HepG2 (cell line): Measurements from ENCODE around the gene PLA2R1. TPM values are rescaled to one million over a fixed set of nuclear protein-coding genes. Genes with fewer than 3 reads are reported as not detected.

Experiments used
- ATAC-seq: fragments of 200-7000 bp; cut with Tn5 transposase; 3 replicates; pipeline ENCODE4 v1.9.1; 2020; ENCODE audit warnings: mild to moderate bottlenecking, moderate library complexity
- BruUV-seq: library from RNA; stranded (reverse); fragments of 400-500 nt; replicated peaks from 2 replicates; lab custom pipeline; 2021; lab: Mats Ljungman, UMichigan
- CTCF ChIA-PET: fragments of 300-600 bp; formaldehyde crosslinking; extraction: SDS; loops from one replicate; lab custom pipeline; 2021; ENCODE audit warnings: low total read pairs, inconsistent platforms, low intra/inter-chr PET ratio; lab: Yijun Ruan, JAX
- POLR2A ChIA-PET: fragments of 350-600 bp; sonication (Branson Sonifier 250); formaldehyde crosslinking; loops from one replicate; lab custom pipeline; 2020; ENCODE audit warnings: antibody characterized with exemption, inconsistent platforms; lab: Yijun Ruan, JAX
- DNase-seq: peaks from one replicate; pipeline ENCODE4 v3.0.0-alpha.2; 2015; ENCODE audit warnings: low spot score
- FAIRE-seq: peaks from 3 replicates; lab custom pipeline; 2011; peaks lifted over from hg19 to GRCh38; lab: Jason Lieb, UNC
- H2AFZ ChIP-seq: one replicate; pipeline ENCODE4 v1.6.1; 2011; ENCODE audit warnings: low read length, inconsistent platforms
- H3K27ac ChIP-seq: fragments of 300-600 bp; 3 replicates; pipeline ENCODE4 v1.8.0; 2011; ENCODE audit warnings: mixed run types, mild to moderate bottlenecking, mixed read lengths, low read length, inconsistent platforms; ENCODE audit not compliant: insufficient read depth; ENCODE audit errors: extremely low read length
- H3K27me3 ChIP-seq, 2 experiments: fragments of 200-600 bp in 1 of 2; 2 replicates in 1 of 2; 3 replicates in 1 of 2; pipeline versions ENCODE4 v1.6.0 to v1.8.0; 2011; ENCODE audit warnings: low read length in 2 of 2, mild to moderate bottlenecking in 2 of 2, moderate library complexity in 2 of 2, inconsistent platforms in 1 of 2; ENCODE audit not compliant: insufficient read depth in 2 of 2, control insufficient read depth in 1 of 2
- H3K36me3 ChIP-seq, 2 experiments: fragments of 200-600 bp in 1 of 2; replicated peaks in 1 of 2; 2 replicates in 1 of 2; 3 replicates in 1 of 2; pipeline versions ENCODE4 v1.5.1 to v1.8.0; 2011; ENCODE audit warnings: low read length in 2 of 2, inconsistent platforms in 1 of 2; ENCODE audit not compliant: insufficient read depth in 2 of 2, control insufficient read depth in 1 of 2
- H3K4me1 ChIP-seq: 2 replicates; pipeline ENCODE4 v1.5.1; 2012; ENCODE audit warnings: low read length, inconsistent platforms; ENCODE audit not compliant: insufficient read depth
- H3K4me2 ChIP-seq: 2 replicates; pipeline ENCODE4 v1.6.0; 2011; ENCODE audit warnings: low read depth, low read length, inconsistent platforms
- H3K4me3 ChIP-seq, 3 experiments: fragments of 200-600 bp in 1 of 3; sonication (generic), shearing (Covaris generic) in 1 of 3; replicated peaks in 1 of 3; 2 replicates each; pipeline ENCODE4 v1.5.1; 2011 to 2016; ENCODE audit warnings: low read length in 3 of 3, inconsistent platforms in 2 of 3, low read depth in 2 of 3, mild to moderate bottlenecking in 2 of 3, control low read depth in 1 of 3, mixed read lengths in 1 of 3; ENCODE audit not compliant: insufficient read depth in 1 of 3
- H3K79me2 ChIP-seq: one replicate; pipeline ENCODE4 v1.6.1; 2011; ENCODE audit warnings: low read length, inconsistent platforms; ENCODE audit not compliant: insufficient read depth
- H3K9ac ChIP-seq: 2 replicates; pipeline ENCODE4 v1.6.0; 2011; ENCODE audit warnings: mild to moderate bottlenecking, low read depth, low read length, inconsistent platforms; ENCODE audit not compliant: insufficient read depth
- H3K9me3 ChIP-seq: 2 replicates; pipeline ENCODE4 v1.5.1; 2012; ENCODE audit warnings: mild to moderate bottlenecking, low read length
- H4K20me1 ChIP-seq: 2 replicates; pipeline ENCODE4 v1.6.0; 2011; ENCODE audit warnings: inconsistent platforms, mild to moderate bottlenecking, low read length, moderate library complexity; ENCODE audit not compliant: insufficient read depth
- AHR ChIP-seq: IDR thresholded peaks from 2 replicates; pipeline ENCODE4 v1.6.1; 2018; ENCODE audit warnings: missing genetic modification reagents, missing compliant biosample characterization
- BRD4 ChIP-seq: sonication (generic); formaldehyde crosslinking; IDR thresholded peaks from 2 replicates; pipeline ENCODE4 v1.4.0; 2020; ENCODE audit warnings: missing genetic modification reagents
- FLYWCH1 ChIP-seq: sonication (generic); formaldehyde crosslinking; IDR thresholded peaks from 2 replicates; pipeline ENCODE4 v1.8.1; 2023; ENCODE audit warnings: mild to moderate bottlenecking, missing genetic modification reagents
- KAT8 ChIP-seq: IDR thresholded peaks from 2 replicates; pipeline ENCODE4 v1.6.1; 2016; ENCODE audit warnings: missing genetic modification reagents, missing compliant biosample characterization
- NBN ChIP-seq: fragments of 450-650 bp; conservative IDR thresholded peaks from 2 replicates; pipeline ENCODE4 v1.6.1; 2017
- NR1H2 ChIP-seq: sonication (generic); formaldehyde crosslinking; IDR thresholded peaks from 2 replicates; pipeline ENCODE4 v1.8.1; 2022; ENCODE audit warnings: low read depth, missing genetic modification reagents, borderline replicate concordance
- REST ChIP-seq, 2 experiments: IDR thresholded peaks; 2 replicates each; pipeline ENCODE4 v1.6.1; 2011 to 2012; ENCODE audit warnings: low read length in 2 of 2, borderline replicate concordance in 1 of 2, low read depth in 1 of 2, mild to moderate bottlenecking in 1 of 2, moderate library complexity in 1 of 2
- RFX3 ChIP-seq: IDR thresholded peaks from 2 replicates; pipeline ENCODE4 v1.6.1; 2016; ENCODE audit warnings: missing biosample characterization, missing genetic modification reagents
- TFDP2 ChIP-seq: sonication (generic); formaldehyde crosslinking; IDR thresholded peaks from 2 replicates; pipeline ENCODE4 v1.4.0; 2020; ENCODE audit warnings: missing genetic modification reagents
- YEATS2 ChIP-seq: sonication (generic); formaldehyde crosslinking; IDR thresholded peaks from 2 replicates; pipeline ENCODE4 v1.4.0; 2020; ENCODE audit warnings: missing genetic modification reagents, borderline replicate concordance
- ZFP37 ChIP-seq: sonication (generic); formaldehyde crosslinking; IDR thresholded peaks from 2 replicates; pipeline ENCODE4 v1.4.0; 2020; ENCODE audit warnings: missing genetic modification reagents, borderline replicate concordance
- ZKSCAN8 ChIP-seq: IDR thresholded peaks from 2 replicates; pipeline ENCODE4 v1.6.1; 2016; ENCODE audit warnings: borderline replicate concordance, missing genetic modification reagents, missing compliant biosample characterization
- ZNF446 ChIP-seq: sonication (generic); formaldehyde crosslinking; IDR thresholded peaks from 2 replicates; pipeline ENCODE4 v1.5.0; 2020; ENCODE audit warnings: mild to moderate bottlenecking, missing genetic modification reagents
- ZNF749 ChIP-seq: sonication (generic); formaldehyde crosslinking; IDR thresholded peaks from 2 replicates; pipeline ENCODE4 v1.8.0; 2022; ENCODE audit warnings: mild to moderate bottlenecking, missing genetic modification reagents, moderate library complexity, borderline replicate concordance
- ZNF790 ChIP-seq: sonication (generic); formaldehyde crosslinking; IDR thresholded peaks from 2 replicates; pipeline ENCODE4 v1.8.0; 2022; ENCODE audit warnings: missing genetic modification reagents, mild to moderate bottlenecking, borderline replicate concordance
- WGBS: methylation state at CpG from one replicate; pipeline ENCODE4 v1.1.6; 2017; ENCODE audit warnings: low lambda C conversion rate; 5-methylcytosine and 5-hydroxymethylcytosine counted together
- in situ Hi-C: cut with HindIII; loops from 2 replicates; pipeline ENCODE4 v1.10.0; 2017; ENCODE audit warnings: low pct_unique_long_range_greater_than_20kb; ENCODE audit not compliant: extremely low pct_ligation_motif_present
- intact Hi-C: fragments of 100-400 bp; cut with micrococcal nuclease; formaldehyde crosslinking; loops from one replicate; pipeline ENCODE4 v1.10.0; 2022; ENCODE audit not compliant: unreplicated experiment
- polyA plus RNA-seq, 8 experiments: library from polyadenylated mRNA; depleted of rRNA in 3 of 8; stranded (reverse) in 7 of 8; unstranded in 1 of 8; fragments of >200 nt; fragmentation: Illumina TruSeq in 4 of 8; extraction: Trizol in 4 of 8; gene quantifications; 2 replicates each; pipeline versions ENCODE4 v1.2.1 to v1.2.3, GENCODE V29; 2011 to 2016; ENCODE audit warnings: low read depth in 4 of 8, missing spikeins in 1 of 8, mixed read lengths in 1 of 8; ENCODE audit not compliant: insufficient read depth in 1 of 8
- total RNA-seq, 5 experiments: library from RNA; depleted of rRNA; stranded (reverse); fragments of >200 nt; fragmentation: Illumina TruSeq; extraction: Trizol; gene quantifications; 2 replicates each; pipeline ENCODE4 v1.2.3, GENCODE V29; 2016; ENCODE audit warnings: low read depth in 1 of 5
- TF ChIP-seq, protein P1 (sequence below): sonication (generic); formaldehyde crosslinking; IDR thresholded peaks from 2 replicates; pipeline ENCODE4 v1.5.0; 2020; ENCODE audit warnings: missing genetic modification reagents, mild to moderate bottlenecking, borderline replicate concordance
- TF ChIP-seq, protein P2 (sequence below): sonication (generic); formaldehyde crosslinking; IDR thresholded peaks from 2 replicates; pipeline ENCODE4 v1.4.0; 2020; ENCODE audit warnings: mild to moderate bottlenecking, missing genetic modification reagents

PLA2R1 gene
- total and polyA plus RNA-seq, 2 of the 13 experiments (the other 11 are each of a cell fraction or from before 2014, with no cell fraction given) = not detected

GRCh38 chr2:159921752-159922404, 140.5 kb downstream of the PLA2R1 start (continued):
- TF ChIP-seq NR1H2 (CRISPR knock-in tag) = no peak
- TF ChIP-seq YEATS2 (CRISPR knock-in tag) = no peak
- no peak for TF ChIP-seq ZNF446 (CRISPR knock-in tag)
- TF ChIP-seq ZKSCAN8 (CRISPR knock-in tag) = no peak
- TF ChIP-seq, all 625 proteins: peak for 125

- FAIRE-seq (no peak), ATAC-seq (no peak), DNase-seq (no peak)
- intact Hi-C loops = no loop called here
- H3K4me3 ChIP-seq = no peak overlapping the region
- WGBS = 4% methylated on average over 2 of the region's 2 CpGs
- H4K20me1 ChIP-seq = no peaks in the 10 kb centered on the region
- CTCF ChIA-PET = no interaction called here
- H2AFZ ChIP-seq = no peak overlapping the region
- no peaks in the 10 kb centered on the region for H3K9me3 ChIP-seq
- TF ChIP-seq AHR (CRISPR knock-in tag) = no peak
- no peak for TF ChIP-seq ZFP37 (CRISPR knock-in tag)
- TF ChIP-seq FLYWCH1 = no peak
- no peak for TF ChIP-seq BRD4 (CRISPR knock-in tag)
- TF ChIP-seq, protein P1, sequence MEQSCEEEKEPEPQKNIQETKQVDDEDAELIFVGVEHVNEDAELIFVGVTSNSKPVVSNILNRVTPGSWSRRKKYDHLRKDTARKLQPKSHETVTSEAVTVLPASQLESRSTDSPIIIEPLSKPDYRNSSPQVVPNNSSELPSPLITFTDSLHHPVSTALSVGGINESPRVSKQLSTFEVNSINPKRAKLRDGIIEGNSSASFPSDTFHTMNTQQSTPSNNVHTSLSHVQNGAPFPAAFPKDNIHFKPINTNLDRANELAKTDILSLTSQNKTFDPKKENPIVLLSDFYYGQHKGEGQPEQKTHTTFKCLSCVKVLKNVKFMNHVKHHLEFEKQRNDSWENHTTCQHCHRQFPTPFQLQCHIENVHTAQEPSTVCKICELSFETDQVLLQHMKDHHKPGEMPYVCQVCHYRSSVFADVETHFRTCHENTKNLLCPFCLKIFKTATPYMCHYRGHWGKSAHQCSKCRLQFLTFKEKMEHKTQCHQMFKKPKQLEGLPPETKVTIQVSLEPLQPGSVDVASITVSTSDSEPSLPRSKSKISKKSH (CRISPR knock-in tag) = no peak
- no peak for TF ChIP-seq KAT8
- TF ChIP-seq NBN = no peak
- no peak for TF ChIP-seq ZNF749 (CRISPR knock-in tag)
- TF ChIP-seq RFX3 = no peak
- TF ChIP-seq ZNF790 (CRISPR knock-in tag) = no peak
- no peak for TF ChIP-seq REST (IDR thresholded peaks at IDR 0.05; ENCODE audit: borderline replicate concordance in 1 of 2, low read depth in 1 of 2, low read length in 2 of 2)
- TF ChIP-seq, protein P2, sequence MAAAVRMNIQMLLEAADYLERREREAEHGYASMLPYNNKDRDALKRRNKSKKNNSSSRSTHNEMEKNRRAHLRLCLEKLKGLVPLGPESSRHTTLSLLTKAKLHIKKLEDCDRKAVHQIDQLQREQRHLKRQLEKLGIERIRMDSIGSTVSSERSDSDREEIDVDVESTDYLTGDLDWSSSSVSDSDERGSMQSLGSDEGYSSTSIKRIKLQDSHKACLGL (CRISPR knock-in tag) = no peak
- no peak for TF ChIP-seq TFDP2 (CRISPR knock-in tag)
- POLR2A ChIA-PET = no interaction called here
- H3K27me3 ChIP-seq = peaks cover 1 to 3% of the 10 kb centered on the region in 2 experiments; a peak in 3 of 5 replicates
- in situ Hi-C loops = no loop called here
- peaks cover 3% of the 10 kb centered on the region; the same call in 1 of the 2 replicates for H3K4me1 ChIP-seq
- no peak overlapping the region for H3K9ac ChIP-seq
- no TSS peak for BruUV-seq
- no peaks in the 10 kb centered on the region for H3K79me2 ChIP-seq
- no peak overlapping the region for H3K27ac ChIP-seq
- H3K36me3 ChIP-seq = no peaks in the 10 kb centered on the region
- no peak overlapping the region for H3K4me2 ChIP-seq
These were observed 145.9 kb downstream of the PLA2R1 start for GRCh38 chr2:159916511-159916910.
